Ascending aorta (tissue), 2 donors: ENCODE data around the gene MPEG1. TPM values are rescaled to one million over a fixed set of nuclear protein-coding genes. Genes with fewer than 3 reads are reported as not detected.

Experiments
- DNase-seq, 2 donors: peaks; one replicate each; pipeline ENCODE4 v3.0.0-alpha.2; 2019; ENCODE audit warnings: low spot score in 2 of 2
- H3K27ac ChIP-seq, 2 donors: fragments of 200-600 bp; sonication (generic); one replicate each; pipeline ENCODE4 v1.5.1; 2016 to 2017; ENCODE audit warnings: mild to moderate bottlenecking in 1 of 2
- H3K27me3 ChIP-seq: fragments of 200-600 bp; sonication (generic); one replicate; pipeline ENCODE4 v1.5.1; 2017
- H3K36me3 ChIP-seq, 2 donors: fragments of 200-600 bp; sonication (generic); one replicate each; pipeline ENCODE4 v1.5.1; 2016
- H3K4me1 ChIP-seq, 2 donors: fragments of 200-600 bp; sonication (generic); one replicate each; pipeline ENCODE4 v1.5.1; 2016 to 2017; ENCODE audit warnings: mild to moderate bottlenecking in 1 of 2
- H3K4me3 ChIP-seq, 2 donors: fragments of 200-600 bp; sonication (generic); one replicate each; pipeline ENCODE4 v1.5.1; 2016 to 2017; ENCODE audit warnings: mild to moderate bottlenecking in 1 of 2
- H3K9me3 ChIP-seq, 2 donors: fragments of 200-600 bp; sonication (generic); one replicate each; pipeline ENCODE4 v1.5.1; 2016
- intact Hi-C: fragments of 100-400 bp; cut with DNase I; formaldehyde crosslinking; loops from one replicate; pipeline ENCODE4 v1.15.1; 2023
- total RNA-seq: library from RNA; depleted of rRNA; stranded (reverse); fragments of >200 nt; gene quantifications from one replicate; pipeline ENCODE4 v1.1.0, GENCODE V29; 2016
- TF ChIP-seq, protein P1 (sequence below), 3 experiments: fragments of 200-600 bp in 2 of 3; fragments of 450-650 bp in 1 of 3; sonication (generic) in 2 of 3; IDR thresholded peaks; one replicate each; pipeline ENCODE4 v1.5.1; 2016 to 2019; ENCODE audit warnings: antibody characterized with exemption in 3 of 3, mild to moderate bottlenecking in 1 of 3, moderate library complexity in 1 of 3

MPEG1 gene
- total RNA-seq, 1 donor from 2014 or later, result 14.5 TPM

DNA sequence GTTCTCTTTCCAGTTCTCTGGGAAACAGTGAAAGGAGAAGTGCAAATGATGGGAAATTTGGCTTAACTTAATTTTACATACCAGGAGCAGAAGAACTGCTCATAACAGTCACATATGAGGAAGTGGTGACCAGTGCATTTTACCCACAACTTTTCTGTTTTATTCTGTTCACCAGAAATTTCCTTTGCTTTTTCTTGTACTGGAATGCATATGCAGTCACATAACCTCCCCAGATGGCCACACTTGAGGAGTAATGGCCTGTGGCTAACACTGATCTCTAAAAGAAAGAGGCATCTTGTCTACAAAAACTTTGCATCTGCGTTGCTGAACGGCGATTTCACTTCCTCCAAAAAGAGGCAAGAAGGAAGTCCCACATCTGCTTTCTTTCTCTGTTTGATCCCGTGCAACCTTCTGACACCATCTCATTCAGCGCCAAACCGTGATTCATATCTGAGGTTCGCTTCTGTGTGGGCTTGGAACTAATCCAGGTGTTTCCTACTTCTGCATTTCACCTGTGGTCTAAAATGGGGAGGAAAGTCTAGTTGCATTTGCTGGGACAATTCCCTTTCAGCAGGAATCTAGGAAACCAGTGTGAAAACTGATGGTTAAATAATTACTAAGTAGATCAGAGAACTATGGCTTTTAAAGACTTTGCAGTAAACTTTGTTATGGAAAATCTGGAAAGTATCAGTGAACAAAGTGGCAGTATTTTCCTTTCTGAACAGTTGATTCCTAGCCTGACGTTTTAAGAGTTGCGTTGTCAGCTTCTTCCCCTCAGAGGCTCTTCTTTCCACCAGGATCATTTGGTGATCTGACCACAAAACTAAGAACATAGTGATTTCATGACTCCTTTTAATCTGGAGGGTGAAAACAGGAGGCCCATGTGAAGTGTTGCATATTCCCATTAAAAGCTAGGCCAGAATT lies 4.2 kb upstream of the MPEG1 start:
- H3K4me3 ChIP-seq, result no peak overlapping the region
- H3K27me3 ChIP-seq, result no peaks in the 10 kb centered on the region
- DNase-seq, result no peak
- H3K4me1 ChIP-seq, result no peaks in the 10 kb centered on the region
- intact Hi-C loops, result no loop called here
- TF ChIP-seq, protein P1, sequence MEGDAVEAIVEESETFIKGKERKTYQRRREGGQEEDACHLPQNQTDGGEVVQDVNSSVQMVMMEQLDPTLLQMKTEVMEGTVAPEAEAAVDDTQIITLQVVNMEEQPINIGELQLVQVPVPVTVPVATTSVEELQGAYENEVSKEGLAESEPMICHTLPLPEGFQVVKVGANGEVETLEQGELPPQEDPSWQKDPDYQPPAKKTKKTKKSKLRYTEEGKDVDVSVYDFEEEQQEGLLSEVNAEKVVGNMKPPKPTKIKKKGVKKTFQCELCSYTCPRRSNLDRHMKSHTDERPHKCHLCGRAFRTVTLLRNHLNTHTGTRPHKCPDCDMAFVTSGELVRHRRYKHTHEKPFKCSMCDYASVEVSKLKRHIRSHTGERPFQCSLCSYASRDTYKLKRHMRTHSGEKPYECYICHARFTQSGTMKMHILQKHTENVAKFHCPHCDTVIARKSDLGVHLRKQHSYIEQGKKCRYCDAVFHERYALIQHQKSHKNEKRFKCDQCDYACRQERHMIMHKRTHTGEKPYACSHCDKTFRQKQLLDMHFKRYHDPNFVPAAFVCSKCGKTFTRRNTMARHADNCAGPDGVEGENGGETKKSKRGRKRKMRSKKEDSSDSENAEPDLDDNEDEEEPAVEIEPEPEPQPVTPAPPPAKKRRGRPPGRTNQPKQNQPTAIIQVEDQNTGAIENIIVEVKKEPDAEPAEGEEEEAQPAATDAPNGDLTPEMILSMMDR (IDR thresholded peaks at IDR 0.05), result no peak
- H3K9me3 ChIP-seq, result no peaks in the 10 kb centered on the region
- no peak overlapping the region for H3K27ac ChIP-seq
- no peaks in the 10 kb centered on the region for H3K36me3 ChIP-seq

DNA sequence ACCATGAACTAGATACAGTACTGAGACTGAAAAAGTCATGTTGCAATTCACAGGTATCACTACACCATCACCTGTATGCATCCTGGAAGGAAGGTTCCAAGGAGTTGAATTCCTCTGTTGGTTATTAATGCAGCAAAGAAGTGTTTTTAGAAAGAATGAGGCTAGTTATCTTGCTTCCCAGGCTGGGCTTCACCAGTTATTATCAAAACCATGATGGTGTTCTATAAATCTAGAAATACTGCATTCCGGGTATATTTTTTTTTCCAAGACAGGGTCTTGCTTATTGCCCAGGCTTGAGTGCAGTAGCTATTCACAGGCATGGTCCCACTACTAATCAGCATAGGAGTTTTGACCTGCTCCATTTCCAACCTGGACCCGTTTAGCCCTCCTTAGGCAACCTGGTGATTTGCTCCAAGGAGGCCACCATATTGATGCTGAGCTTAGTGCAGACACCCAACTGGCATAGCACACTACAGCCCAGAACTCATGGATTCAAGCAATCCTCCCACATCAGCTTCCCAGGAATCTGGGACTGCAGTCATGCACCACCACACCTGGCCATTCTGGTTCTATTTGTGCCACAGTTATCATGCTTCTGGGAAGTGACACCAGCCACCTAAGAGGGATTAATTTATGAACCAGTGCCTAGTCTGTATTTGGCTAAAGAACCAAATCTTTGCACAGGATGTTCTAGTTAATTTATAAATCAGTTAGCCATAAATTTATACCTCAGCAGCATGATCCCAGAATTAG lies 1.6 kb upstream of the MPEG1 start:
- TF ChIP-seq, protein P1 (IDR thresholded peaks at IDR 0.05), result no peak
- no peak for DNase-seq
- intact Hi-C loops, result no loop called here
- Histone ChIP-seq H3K27ac (no peak overlapping the region), H3K9me3 (no peaks in the 10 kb centered on the region), H3K4me1 (no peaks in the 10 kb centered on the region), H3K36me3 (no peaks in the 10 kb centered on the region), H3K4me3 (no peak overlapping the region), H3K27me3 (no peaks in the 10 kb centered on the region)

DNA sequence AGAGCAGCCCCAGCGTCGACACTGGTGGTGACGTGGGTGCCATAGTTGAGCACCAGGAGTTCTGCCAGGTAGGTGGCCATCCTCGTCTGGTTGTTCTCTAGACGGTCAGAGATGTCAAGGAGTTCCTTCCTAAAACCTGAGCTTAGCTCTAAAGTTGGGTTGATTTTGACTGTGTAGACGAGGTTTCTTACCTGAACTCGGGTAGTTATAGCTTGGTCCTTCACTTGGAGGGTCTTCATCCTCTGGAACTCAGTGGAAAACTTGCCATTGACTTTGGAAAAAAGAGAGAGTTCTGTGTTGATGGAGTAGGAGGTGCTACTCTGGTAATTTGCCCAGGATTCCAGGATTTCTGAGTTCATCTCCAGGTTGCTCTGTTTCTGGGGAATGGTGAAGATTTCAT lies 505 bp downstream of the MPEG1 start:
- Histone ChIP-seq H3K4me1 (peaks cover 2 to 6% of the 10 kb centered on the region in 2 donors), H3K27ac (no peak overlapping the region), H3K27me3 (no peaks in the 10 kb centered on the region), H3K36me3 (no peaks in the 10 kb centered on the region), H3K4me3 (peak overlapping the region in 1 of 2 donors; percentile 33), H3K9me3 (no peaks in the 10 kb centered on the region)
- TF ChIP-seq, protein P1 (IDR thresholded peaks at IDR 0.05), result no peak
- no peak for DNase-seq
- intact Hi-C loops, result no loop called here

DNA sequence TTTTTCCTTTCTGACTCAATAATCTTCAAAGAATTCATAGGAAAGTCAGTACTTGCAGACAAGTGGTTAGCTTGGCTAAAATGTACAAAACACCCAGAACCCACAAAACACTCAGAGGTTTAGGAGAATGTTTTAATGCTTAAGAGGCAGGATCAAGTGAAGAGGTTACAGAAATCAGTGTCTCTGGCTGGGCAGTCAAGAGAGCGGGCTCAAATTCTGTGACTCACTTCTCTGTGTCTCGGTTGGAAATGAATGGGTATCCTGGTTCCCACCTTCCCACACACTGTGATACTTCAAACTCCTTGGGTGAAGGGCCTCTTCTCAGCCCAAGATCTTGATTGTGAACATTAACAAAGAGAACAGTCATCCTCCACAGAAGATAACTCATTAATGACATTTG lies 3.8 kb downstream of the MPEG1 start:
- TF ChIP-seq, protein P1 (IDR thresholded peaks at IDR 0.05), result no peak
- H3K27ac ChIP-seq, result no peak overlapping the region

DNA sequence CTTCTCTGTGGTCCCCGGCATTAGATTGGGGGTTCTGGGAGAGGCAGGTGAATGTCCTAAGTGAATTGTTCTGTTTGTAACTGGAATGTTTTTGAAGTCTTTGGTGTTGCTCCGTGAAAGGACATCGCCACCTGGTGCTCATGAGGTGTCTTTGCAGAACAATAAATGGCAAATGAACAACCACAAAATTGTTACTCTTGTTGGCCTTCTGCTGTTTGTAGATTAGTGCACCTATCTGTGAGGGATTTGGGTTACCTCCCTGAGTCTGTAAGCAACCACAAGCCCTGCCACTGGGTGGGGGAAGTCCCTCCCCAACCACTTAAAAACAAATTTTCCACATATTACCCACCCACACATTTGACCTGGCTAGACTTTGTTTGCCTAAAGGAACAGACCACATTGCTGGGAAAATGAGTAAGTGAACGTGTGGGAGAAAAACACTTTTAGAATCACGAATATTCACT lies 4.7 kb downstream of the MPEG1 start:
- Histone ChIP-seq H3K4me3 (peak overlapping the region in 1 of 2 donors; percentile 13), H3K27me3 (no peaks in the 10 kb centered on the region), H3K4me1 (peaks cover 2 to 6% of the 10 kb centered on the region in 2 donors), H3K9me3 (no peaks in the 10 kb centered on the region), H3K36me3 (peaks cover 0 to 6% of the 10 kb centered on the region in 2 donors), H3K27ac (no peak overlapping the region)
- DNase-seq, result no peak
- intact Hi-C loops, result loop anchor here (1.0 to 2.0 kb wide), 2 partner anchors 37 to 77 kb away; no protein-coding TSS in a partner anchor
- TF ChIP-seq, protein P1 (IDR thresholded peaks at IDR 0.05), result peak; percentile 69 to 78 (median 76)

More for the DNA sequence above, 3.8 kb downstream of the MPEG1 start:
- Histone ChIP-seq H3K9me3 (no peaks in the 10 kb centered on the region), H3K27me3 (no peaks in the 10 kb centered on the region), H3K4me1 (peaks cover 2 to 6% of the 10 kb centered on the region in 2 donors), H3K36me3 (peaks cover 0 to 6% of the 10 kb centered on the region in 2 donors), H3K4me3 (peak overlapping the region in 1 of 2 donors; percentile 13)
- DNase-seq, result no peak
- intact Hi-C loops, result loop anchor here (1.0 to 2.0 kb wide), 2 partner anchors 38 to 76 kb away; no protein-coding TSS in a partner anchor
